ENCODE results near the gene NCK2.

GRCh38 chr2:105738658-105739241 lies 6.0 kb upstream of the NCK2 start:
- TF ChIP-seq CTCF (IDR thresholded peaks at IDR 0.05; ENCODE audit: low read depth, low read length, poor library complexity, severe bottlenecking) (no peak), EZH2phosphoT487 (IDR thresholded peaks at IDR 0.05; ENCODE audit: borderline replicate concordance, low read length) (no peak)

Measured in DOHH2 (cell line).